Loucy (cell line): ENCODE results near the gene RALB.

Source experiments
- H2AFZ ChIP-seq: fragments of 200-600 bp; sonication (generic); 2 replicates; pipeline ENCODE4 v1.6.0; 2016; ENCODE audit warnings: antibody characterized with exemption, mild to moderate bottlenecking, low read length, moderate library complexity
- H3F3A ChIP-seq: fragments of 200-600 bp; 2 replicates; pipeline ENCODE4 v1.6.0; 2016; ENCODE audit warnings: antibody characterized with exemption, low read depth, mild to moderate bottlenecking
- H3K27me3 ChIP-seq: fragments of 200-600 bp; sonication (generic); 2 replicates; pipeline ENCODE4 v1.6.1; 2014; ENCODE audit warnings: low read length, mild to moderate bottlenecking; ENCODE audit not compliant: insufficient read depth, poor library complexity, severe bottlenecking
- H3K36me3 ChIP-seq: fragments of 200-600 bp; sonication (generic); 2 replicates; pipeline ENCODE4 v1.6.1; 2016; ENCODE audit warnings: low read length; ENCODE audit not compliant: insufficient read depth
- H3K4me1 ChIP-seq: fragments of 200-600 bp; sonication (generic); 2 replicates; pipeline ENCODE4 v1.5.1; 2014; ENCODE audit warnings: low read length, mild to moderate bottlenecking; ENCODE audit not compliant: insufficient read depth, poor library complexity, severe bottlenecking
- H3K4me2 ChIP-seq: fragments of 200-600 bp; sonication (generic); 2 replicates; pipeline ENCODE4 v1.6.0; 2014; ENCODE audit warnings: antibody characterized with exemption, low read length, low read depth, mild to moderate bottlenecking; ENCODE audit not compliant: poor library complexity, severe bottlenecking
- H3K4me3 ChIP-seq: fragments of 200-600 bp; sonication (generic); 2 replicates; pipeline ENCODE4 v1.5.1; 2014; ENCODE audit warnings: low read length, mild to moderate bottlenecking, mixed read lengths; ENCODE audit not compliant: poor library complexity, severe bottlenecking
- H3K79me2 ChIP-seq: fragments of 200-600 bp; sonication (generic); 2 replicates; pipeline ENCODE4 v1.6.1; 2014; ENCODE audit warnings: low read length; ENCODE audit not compliant: insufficient read depth
- H3K9ac ChIP-seq: fragments of 200-600 bp; sonication (generic); 2 replicates; pipeline ENCODE4 v1.6.0; 2014; ENCODE audit warnings: mild to moderate bottlenecking, low read depth, low read length, moderate library complexity; ENCODE audit not compliant: poor library complexity, severe bottlenecking
- H3K9me2 ChIP-seq: fragments of 200-600 bp; sonication (generic); replicated peaks from 2 replicates; pipeline ENCODE4 v1.6.1; 2016; ENCODE audit warnings: low read depth, low read length, mixed read lengths
- H3K9me3 ChIP-seq: fragments of 200-600 bp; sonication (generic); 2 replicates; pipeline ENCODE4 v1.6.1; 2014; ENCODE audit warnings: mild to moderate bottlenecking, antibody characterized with exemption, low read length, low read depth; ENCODE audit not compliant: insufficient read depth
- H4K20me1 ChIP-seq: fragments of 200-600 bp; sonication (generic); 2 replicates; pipeline ENCODE4 v1.6.0; 2014; ENCODE audit warnings: antibody characterized with exemption, low read length, mild to moderate bottlenecking; ENCODE audit not compliant: insufficient read depth, poor library complexity, severe bottlenecking
- CTCF ChIP-seq: fragments of 200-600 bp; sonication (generic); conservative IDR thresholded peaks from 2 replicates; pipeline ENCODE4 v1.5.1; 2014; ENCODE audit warnings: mild to moderate bottlenecking, antibody characterized with exemption, low read length
- EZH2phosphoT487 ChIP-seq: fragments of 200-600 bp; IDR thresholded peaks from 2 replicates; pipeline ENCODE4 v1.6.1; 2018; ENCODE audit warnings: antibody characterized with exemption, mild to moderate bottlenecking, moderate library complexity, borderline replicate concordance

Gene RALB

GRCh38 chr2:120323807-120324399 lies 71.3 kb downstream of the RALB start:
- no peaks in the 10 kb centered on the region for H3K36me3 ChIP-seq
- no peak overlapping the region for H3K4me2 ChIP-seq
- H3K4me3 ChIP-seq: no peak overlapping the region
- no peak overlapping the region for H3K9ac ChIP-seq
- no peaks in the 10 kb centered on the region for H3K9me2 ChIP-seq
- no peaks in the 10 kb centered on the region for H3K9me3 ChIP-seq
- H3F3A ChIP-seq: no peaks in the 10 kb centered on the region
- H4K20me1 ChIP-seq: no peaks in the 10 kb centered on the region
- H2AFZ ChIP-seq: no peak overlapping the region
- H3K79me2 ChIP-seq: no peaks in the 10 kb centered on the region
- no peak for TF ChIP-seq CTCF
- TF ChIP-seq EZH2phosphoT487: no peak
- H3K4me1 ChIP-seq: no peaks in the 10 kb centered on the region
- no peaks in the 10 kb centered on the region for H3K27me3 ChIP-seq

GRCh38 chr2:120324933-120325332 lies 72.3 kb downstream of the RALB start:
- Histone ChIP-seq H3K9me3 (no peaks in the 10 kb centered on the region), H3K79me2 (no peaks in the 10 kb centered on the region), H3K4me2 (no peak overlapping the region), H3K9me2 (no peaks in the 10 kb centered on the region), H4K20me1 (no peaks in the 10 kb centered on the region), H3K4me3 (no peak overlapping the region), H3K4me1 (no peaks in the 10 kb centered on the region), H3F3A (no peaks in the 10 kb centered on the region), H3K36me3 (no peaks in the 10 kb centered on the region), H3K9ac (no peak overlapping the region), H3K27me3 (no peaks in the 10 kb centered on the region), H2AFZ (no peak overlapping the region)
- TF ChIP-seq CTCF (no peak), EZH2phosphoT487 (no peak)

GRCh38 chr2:120326066-120326465 lies 73.4 kb downstream of the RALB start:
- Histone ChIP-seq H3K9me2 (no peaks in the 10 kb centered on the region), H3K4me3 (no peak overlapping the region), H4K20me1 (no peaks in the 10 kb centered on the region), H2AFZ (no peak overlapping the region), H3K9ac (no peak overlapping the region), H3K36me3 (no peaks in the 10 kb centered on the region), H3K79me2 (no peaks in the 10 kb centered on the region), H3F3A (no peaks in the 10 kb centered on the region), H3K27me3 (no peaks in the 10 kb centered on the region), H3K4me1 (no peaks in the 10 kb centered on the region), H3K9me3 (no peaks in the 10 kb centered on the region), H3K4me2 (no peak overlapping the region)
- TF ChIP-seq CTCF (no peak), EZH2phosphoT487 (no peak)
